WI38 (cell line): ENCODE results near the gene PEX26.

ENCODE experiments used
- H3K4me3 ChIP-seq: 2 replicates; pipeline ENCODE4 v1.5.1; 2011; ENCODE audit warnings: low read depth, mild to moderate bottlenecking, control low read depth, low read length
- TF ChIP-seq, protein P1 (sequence below): IDR thresholded peaks from 2 replicates; pipeline ENCODE4 v1.5.1; 2012; ENCODE audit warnings: low read depth, mild to moderate bottlenecking, control low read depth, low read length

Gene PEX26

DNA sequence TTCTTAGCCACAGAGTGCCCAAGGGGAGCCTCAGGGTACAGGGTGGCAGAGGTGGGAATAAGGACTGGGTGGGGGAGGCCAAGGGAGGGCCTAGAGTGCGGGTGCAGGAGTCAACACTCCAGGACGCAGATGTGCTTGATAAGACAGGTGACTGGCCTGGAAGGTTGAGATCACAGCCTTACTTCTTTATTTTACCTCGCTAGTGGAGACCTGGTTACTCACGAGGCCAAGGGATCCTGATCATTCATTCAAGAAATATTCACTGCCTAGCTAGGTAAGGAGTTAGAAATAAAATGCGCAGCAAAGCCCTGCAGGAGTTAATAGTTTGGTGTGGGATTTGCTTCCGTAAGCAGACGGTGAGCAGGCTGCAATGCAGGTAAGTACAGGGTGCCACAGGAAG, 13.2 kb upstream of the PEX26 start:
- TF ChIP-seq, protein P1, sequence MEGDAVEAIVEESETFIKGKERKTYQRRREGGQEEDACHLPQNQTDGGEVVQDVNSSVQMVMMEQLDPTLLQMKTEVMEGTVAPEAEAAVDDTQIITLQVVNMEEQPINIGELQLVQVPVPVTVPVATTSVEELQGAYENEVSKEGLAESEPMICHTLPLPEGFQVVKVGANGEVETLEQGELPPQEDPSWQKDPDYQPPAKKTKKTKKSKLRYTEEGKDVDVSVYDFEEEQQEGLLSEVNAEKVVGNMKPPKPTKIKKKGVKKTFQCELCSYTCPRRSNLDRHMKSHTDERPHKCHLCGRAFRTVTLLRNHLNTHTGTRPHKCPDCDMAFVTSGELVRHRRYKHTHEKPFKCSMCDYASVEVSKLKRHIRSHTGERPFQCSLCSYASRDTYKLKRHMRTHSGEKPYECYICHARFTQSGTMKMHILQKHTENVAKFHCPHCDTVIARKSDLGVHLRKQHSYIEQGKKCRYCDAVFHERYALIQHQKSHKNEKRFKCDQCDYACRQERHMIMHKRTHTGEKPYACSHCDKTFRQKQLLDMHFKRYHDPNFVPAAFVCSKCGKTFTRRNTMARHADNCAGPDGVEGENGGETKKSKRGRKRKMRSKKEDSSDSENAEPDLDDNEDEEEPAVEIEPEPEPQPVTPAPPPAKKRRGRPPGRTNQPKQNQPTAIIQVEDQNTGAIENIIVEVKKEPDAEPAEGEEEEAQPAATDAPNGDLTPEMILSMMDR, result no peak
- no peak overlapping the region for H3K4me3 ChIP-seq

DNA sequence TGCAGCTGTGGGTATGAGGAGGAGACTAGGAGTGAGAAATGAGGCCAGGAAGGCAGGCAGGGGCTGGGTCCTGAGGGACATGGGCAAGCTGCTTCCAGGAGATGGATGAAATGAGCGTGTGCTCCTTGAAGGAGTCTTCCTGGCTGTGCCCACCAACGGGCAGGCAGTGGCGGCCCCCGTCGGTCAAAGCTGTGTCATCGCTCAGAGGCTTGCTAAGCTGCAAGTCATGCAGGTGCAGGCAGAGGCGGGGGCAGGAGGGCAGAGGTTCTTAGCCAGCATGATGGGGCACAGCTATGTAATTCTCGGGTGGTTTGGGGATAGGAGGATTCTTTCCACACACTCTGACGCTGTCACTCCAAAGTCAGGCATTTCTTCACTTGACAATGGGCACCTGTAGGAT, 12.5 kb upstream of the PEX26 start:
- H3K4me3 ChIP-seq, result no peak overlapping the region
- TF ChIP-seq, protein P1, result no peak

DNA sequence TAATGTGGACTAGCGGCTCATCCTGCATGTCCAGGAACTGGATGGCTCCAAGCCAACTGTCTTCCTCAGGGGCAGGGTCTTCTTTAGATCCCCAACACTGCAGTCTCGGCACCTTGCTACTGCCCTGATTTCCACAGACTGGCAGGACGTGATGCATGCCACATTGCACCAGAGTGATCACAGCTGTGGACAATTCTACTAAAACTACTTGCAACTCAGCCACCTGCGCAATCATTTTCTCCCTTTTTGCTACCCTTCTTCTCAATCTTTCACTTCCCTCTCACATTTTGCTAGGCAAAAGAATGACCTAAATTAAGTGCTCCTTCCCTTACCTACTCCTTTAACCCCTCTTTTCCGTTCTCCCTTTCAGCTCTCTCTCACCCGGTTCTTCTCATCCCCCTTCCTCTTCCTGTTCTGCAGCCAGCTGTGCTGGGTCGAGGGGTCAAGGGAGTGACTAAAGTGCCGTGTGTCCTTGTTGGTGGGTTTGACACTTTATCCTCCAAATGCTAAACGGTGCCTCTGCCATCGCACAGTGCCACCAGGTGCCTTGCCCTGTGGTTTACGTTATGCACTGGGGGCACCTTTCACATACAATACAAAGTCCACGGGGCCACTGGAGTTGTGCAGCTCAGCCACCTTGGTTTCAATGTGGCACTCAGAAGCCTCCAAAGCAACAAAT, 11.5 kb upstream of the PEX26 start:
- TF ChIP-seq, protein P1, result no peak
- no peak overlapping the region for H3K4me3 ChIP-seq

DNA sequence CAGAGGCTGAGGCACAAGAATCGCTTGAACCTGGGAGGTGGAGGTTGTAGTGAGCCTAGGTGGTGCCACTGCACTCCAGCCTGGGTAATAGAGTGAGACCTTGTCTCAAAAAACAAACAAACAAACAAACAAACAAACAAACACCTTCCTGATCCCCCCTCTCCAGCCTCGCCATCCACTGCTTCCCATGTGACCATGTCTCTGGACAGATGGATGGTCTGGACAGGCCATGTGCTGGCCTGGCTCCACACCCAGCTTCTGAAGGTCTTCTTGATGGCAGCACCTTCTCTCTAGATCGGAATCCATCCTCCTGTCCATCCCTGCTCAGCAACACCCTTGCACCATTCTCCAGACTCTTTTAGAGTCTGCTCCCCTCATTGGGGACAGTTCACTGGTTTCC, 10.7 kb upstream of the PEX26 start:
- TF ChIP-seq, protein P1, result no peak
- no peak overlapping the region for H3K4me3 ChIP-seq

DNA sequence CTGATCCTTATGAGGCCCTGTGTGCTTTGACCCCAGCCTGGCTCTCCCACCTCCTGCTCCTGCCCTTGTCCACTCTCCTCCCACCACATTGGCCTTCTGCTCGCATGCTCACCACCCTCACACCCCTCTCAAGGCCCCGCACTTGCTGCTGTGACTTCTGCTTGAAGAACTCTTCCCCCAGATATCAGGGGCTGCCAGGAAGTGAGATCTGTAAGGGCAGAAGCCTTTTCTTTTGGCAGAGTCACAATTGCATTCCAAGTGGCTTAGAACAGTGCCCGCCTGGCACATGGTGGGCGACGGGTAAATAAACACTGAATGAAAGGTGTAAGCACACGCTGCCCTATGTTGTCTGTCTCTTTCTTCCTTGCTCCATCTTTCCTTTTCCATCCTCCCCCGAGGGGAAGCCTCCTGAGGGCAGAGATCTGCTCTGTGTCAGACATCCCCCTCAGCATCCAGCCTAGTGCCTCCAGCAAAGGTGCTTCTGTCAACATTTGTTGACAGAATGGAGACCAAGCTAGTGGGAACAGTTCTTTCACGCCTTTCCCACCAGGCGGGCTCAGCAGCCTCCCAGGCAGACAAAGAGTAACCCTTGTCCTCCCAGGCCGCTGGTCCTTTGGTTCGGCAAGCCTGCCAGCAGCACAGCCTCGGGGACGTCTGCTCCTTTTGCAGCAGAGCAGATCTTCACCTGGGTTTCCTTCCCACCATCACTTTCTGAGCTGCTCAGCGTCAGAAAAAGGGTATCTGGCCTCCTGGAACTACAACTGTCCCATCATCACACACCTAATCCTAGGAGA, 10.0 kb upstream of the PEX26 start:
- H3K4me3 ChIP-seq, result no peak overlapping the region
- TF ChIP-seq, protein P1, result no peak

DNA sequence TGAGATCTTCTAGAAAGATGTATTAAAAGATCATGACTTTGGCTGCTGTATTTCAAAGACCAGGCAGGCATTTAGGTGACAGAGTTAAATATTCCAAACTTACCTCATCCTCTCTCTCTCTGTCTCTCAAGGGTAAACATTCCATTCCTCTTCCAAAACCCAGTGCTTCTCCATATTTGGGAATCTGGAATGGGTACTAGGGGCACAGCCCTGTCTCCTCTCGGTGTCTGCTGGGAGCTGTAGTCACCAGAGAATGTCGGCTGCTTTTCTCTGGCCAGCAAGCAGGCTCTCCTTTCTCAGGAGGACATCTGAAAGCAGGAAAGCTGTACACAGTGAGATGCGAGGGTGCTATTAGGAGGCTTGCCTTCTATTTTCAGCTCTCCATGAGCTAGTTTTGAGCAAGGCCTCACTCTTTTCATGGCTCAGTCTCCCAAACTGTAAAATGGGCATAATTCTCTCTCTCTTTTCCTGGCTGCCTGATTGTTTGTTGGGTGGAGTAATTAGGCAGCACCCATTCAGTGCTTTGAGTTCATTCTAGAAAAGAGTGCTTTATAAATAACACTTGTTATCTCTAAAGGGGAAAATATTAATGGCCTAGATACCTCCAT, 9.3 kb upstream of the PEX26 start:
- TF ChIP-seq, protein P1, result no peak
- no peak overlapping the region for H3K4me3 ChIP-seq

DNA sequence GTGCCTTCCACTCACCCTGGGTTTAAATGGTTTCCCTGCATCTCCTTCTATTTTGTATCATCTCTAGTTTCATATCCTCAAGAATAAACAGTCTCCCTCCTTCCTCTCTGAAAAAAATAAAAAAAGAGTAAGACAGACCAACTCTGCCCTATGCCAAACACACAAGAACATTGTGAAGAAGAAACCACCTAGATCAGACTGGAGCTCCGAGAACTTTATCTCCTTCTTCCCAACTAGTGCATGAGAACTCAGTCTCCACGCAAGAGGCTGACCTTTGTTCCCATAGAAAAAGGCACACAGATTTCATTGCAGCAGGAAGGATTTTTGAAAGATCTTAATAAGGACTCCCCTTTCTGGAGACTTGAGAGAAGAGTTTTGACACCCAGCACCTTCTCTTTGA, 8.7 kb upstream of the PEX26 start:
- no peak overlapping the region for H3K4me3 ChIP-seq
- TF ChIP-seq, protein P1, result no peak
